Measurements from ENCODE around the gene CNTF. TPM values are rescaled to one million over a fixed set of nuclear protein-coding genes. Genes with fewer than 3 reads are reported as not detected.
A peak's percentile ranks its signal among the peaks of the same experiment; 100 is the strongest.

Gene CNTF
- polyA plus RNA-seq, 1 of the 3 experiments (the other 2 are of a cell fraction): 0.87 TPM

- peak; percentile 57; the same call in 1 of the 2 replicates for TF ChIP-seq MAX (IDR thresholded peaks at IDR 0.05; ENCODE audit: low read depth)
- no peak for TF ChIP-seq POLR2AphosphoS5 (IDR thresholded peaks at IDR 0.05; ENCODE audit: low read depth, low read length)
- peak; percentile 95 for TF ChIP-seq YY1 (IDR thresholded peaks at IDR 0.05; ENCODE audit: low read depth)
- TF ChIP-seq CTCF (IDR thresholded peaks at IDR 0.05): no peak
- TF ChIP-seq NFIC (IDR thresholded peaks at IDR 0.05; ENCODE audit: borderline replicate concordance): no peak; the same call in 1 of the 2 replicates
- no peak for TF ChIP-seq RCOR1 (IDR thresholded peaks at IDR 0.05; ENCODE audit: low read length)
- no peak for TF ChIP-seq RXRA (IDR thresholded peaks at IDR 0.05; ENCODE audit: borderline replicate concordance, low read depth)
- TF ChIP-seq PBX3 (IDR thresholded peaks at IDR 0.05): 0 out of 2 replicates have a peak, but pooled peaks have one; percentile 3
Observed at GRCh38 chr11:58578136-58578634, 44.3 kb upstream of the CNTF start (continued).

GRCh38 chr11:58578635-58579191 lies 43.8 kb upstream of the CNTF start, which contains the start of gene ZFP91:
ZFP91 (plus strand) TSS chr11:58579063; CDS start chr11:58579282, 219 bp downstream.
- peak; percentile 90 for DNase-seq
- Histone ChIP-seq H3K79me2 (ENCODE audit: insufficient read depth) (peaks cover 61% of the 10 kb centered on the region), H3K36me3 (replicated peaks in 1 of 2; ENCODE audit: control insufficient read depth in 1 of 2, insufficient read depth in 2 of 2, low read length in 1 of 2) (peaks cover 9 to 11% of the 10 kb centered on the region in 2 experiments), H3K9ac (peak within 1 kb of the TSS; percentile 100), H3K4me3 (ENCODE audit: low read depth in 2 of 2, low read length in 1 of 2) (peak within 1 kb of the TSS; percentile 90 to 97), H3K27ac (ENCODE audit: low read depth in 2 of 2, low read length in 1 of 2) (peak within 1 kb of the TSS; percentile 100), H3F3A (replicated peaks; ENCODE audit: insufficient read depth) (peaks cover 46% of the 10 kb centered on the region), H3K9me3 (no peaks in the 10 kb centered on the region), H3K9me2 (no peaks in the 10 kb centered on the region), H2AFZ (ENCODE audit: low read depth) (peak within 1 kb of the TSS; percentile 78), H3K27me3 (ENCODE audit: insufficient read depth) (no peaks in the 10 kb centered on the region), H4K20me1 (ENCODE audit: insufficient read depth) (peaks cover 29% of the 10 kb centered on the region), H3K4me1 (ENCODE audit: control insufficient read depth in 1 of 2, insufficient read depth in 2 of 2, low read depth in 1 of 2, low read length in 1 of 2) (peaks cover 15 to 55% of the 10 kb centered on the region in 2 experiments), H3K4me2 (peak within 1 kb of the TSS; percentile 94)
- WGBS (ENCODE audit: low lambda C conversion rate): 3% methylated on average over 34 of the region's 51 CpGs
- TF ChIP-seq ZBTB33 (IDR thresholded peaks at IDR 0.05; ENCODE audit: borderline replicate concordance, low read depth) (peak; percentile 98), NRF1 (IDR thresholded peaks at IDR 0.05; ENCODE audit: low read depth, low read length) (peak; percentile 67), RFX5 (IDR thresholded peaks at IDR 0.05; ENCODE audit: low read length) (0 out of 2 replicates have a peak, but pooled peaks have one; percentile 7), PBX3 (IDR thresholded peaks at IDR 0.05) (peak; percentile 89), IRF3 (IDR thresholded peaks at IDR 0.05; ENCODE audit: low read depth, low read length) (peak; percentile 35; the same call in 1 of the 2 replicates), MXI1 (IDR thresholded peaks at IDR 0.05; ENCODE audit: low read depth, low read length) (no peak), RAD21 (IDR thresholded peaks at IDR 0.05; ENCODE audit: low read length) (no peak), ELF1 (IDR thresholded peaks at IDR 0.05) (no peak), CHD2 (IDR thresholded peaks at IDR 0.05; ENCODE audit: low read length, partially characterized antibody) (peak; percentile 99), MAX (IDR thresholded peaks at IDR 0.05; ENCODE audit: low read depth) (peak; percentile 47; the same call in 1 of the 2 replicates), SIN3A (IDR thresholded peaks at IDR 0.05; ENCODE audit: borderline replicate concordance, low read depth, low read length) (peak; percentile 92)
- ChIA-PET CTCF (interaction anchor here (1.0 to 4.1 kb wide), 3 partner anchors 11 to 44 kb away, joined by 4 to 26 read pairs (median 5); no protein-coding TSS in a partner anchor), POLR2A (interaction anchor here (0.7 kb wide), 1 partner anchor 19 kb away, joined by 3 read pairs; no protein-coding TSS in a partner anchor)

Measured in SK-N-SH (cell line).